B cell (primary cell): ENCODE data around the gene SLC3A2. TPM values are rescaled to one million over a fixed set of nuclear protein-coding genes. Genes with fewer than 3 reads are reported as not detected.

Source experiments
- ATAC-seq: fragments of 200-7000 bp; cut with Tn5 transposase; one replicate; pipeline ENCODE4 v1.10.0; 2021; ENCODE audit warnings: low read depth, mild to moderate bottlenecking, moderate number of reproducible peaks, moderate library complexity
- CTCF ChIA-PET: fragments of 350-600 bp; sonication (Branson Sonifier 250); formaldehyde crosslinking; loops from one replicate; lab custom pipeline; 2021; ENCODE audit warnings: antibody characterized with exemption, inconsistent platforms; lab: Charles Lee
- POLR2A ChIA-PET: fragments of 350-600 bp; sonication (Branson Sonifier 250); formaldehyde crosslinking; loops from one replicate; lab custom pipeline; 2021; ENCODE audit warnings: antibody characterized with exemption; lab: Charles Lee
- DNase-seq: peaks from one replicate; pipeline ENCODE4 v3.0.0; 2013
- H2AFZ ChIP-seq: 2 replicates; pipeline ENCODE4 v1.6.1; 2012; ENCODE audit warnings: mild to moderate bottlenecking, low read depth, low read length; ENCODE audit not compliant: insufficient read depth, poor library complexity, severe bottlenecking
- H3K27ac ChIP-seq, 2 donors: 1 replicate in 1 of 2; 2 replicates in 1 of 2; pipeline ENCODE4 v1.5.1; 2012 to 2013; ENCODE audit warnings: low read length in 2 of 2, mild to moderate bottlenecking in 2 of 2, moderate library complexity in 1 of 2
- H3K27me3 ChIP-seq, 4 experiments: fragments of 200-600 bp in 1 of 4; sonication (generic) in 1 of 4; replicated peaks in 1 of 4; 1 replicate in 2 of 4; 2 replicates in 2 of 4; pipeline versions ENCODE4 v1.6.1 to v1.7.0; 2013 to 2016; ENCODE audit warnings: low read length in 3 of 4, mild to moderate bottlenecking in 2 of 4, mixed read lengths in 1 of 4, moderate library complexity in 1 of 4; ENCODE audit not compliant: insufficient read depth in 4 of 4, control insufficient read depth in 3 of 4; ENCODE audit errors: control extremely low read depth in 1 of 4
- H3K36me3 ChIP-seq, 2 experiments: replicated peaks in 1 of 2; 1 replicate in 1 of 2; 2 replicates in 1 of 2; pipeline versions ENCODE4 v1.6.1 to v1.7.1; 2013; ENCODE audit warnings: low read length in 1 of 2; ENCODE audit not compliant: insufficient read depth in 2 of 2, control insufficient read depth in 1 of 2; ENCODE audit errors: control extremely low read depth in 1 of 2, extremely low read depth in 1 of 2
- H3K4me1 ChIP-seq, 2 donors: fragments of 200-600 bp in 1 of 2; sonication (generic) in 1 of 2; 1 replicate in 1 of 2; 2 replicates in 1 of 2; pipeline versions ENCODE4 v1.5.1 to v1.6.1; 2013 to 2017; ENCODE audit warnings: low read length in 2 of 2; ENCODE audit not compliant: control insufficient read depth in 2 of 2, insufficient read depth in 2 of 2
- H3K4me2 ChIP-seq: replicated peaks from 2 replicates; pipeline ENCODE3; 2012; ENCODE audit warnings: mild to moderate bottlenecking, low read depth, low read length; ENCODE audit not compliant: poor library complexity, severe bottlenecking
- H3K4me3 ChIP-seq, 5 experiments: fragments of 200-600 bp in 1 of 5; sonication (generic) in 1 of 5; 1 replicate in 3 of 5; 2 replicates in 2 of 5; pipeline versions ENCODE4 v1.5.1 to v1.7.0; 2011 to 2016; ENCODE audit warnings: low read length in 4 of 5, mild to moderate bottlenecking in 4 of 5, low read depth in 2 of 5, control low read depth in 1 of 5, moderate library complexity in 1 of 5; ENCODE audit not compliant: insufficient read depth in 1 of 5; ENCODE audit errors: control extremely low read depth in 1 of 5, extremely low read depth in 1 of 5
- H3K79me2 ChIP-seq: fragments of 200-600 bp; sonication (generic); one replicate; pipeline ENCODE4 v1.6.0; 2016; ENCODE audit warnings: low read length; ENCODE audit not compliant: control insufficient read depth, insufficient read depth
- H3K9ac ChIP-seq: fragments of 200-600 bp; sonication (generic); 2 replicates; pipeline ENCODE4 v1.6.1; 2017; ENCODE audit warnings: mild to moderate bottlenecking, low read length, moderate library complexity
- H3K9me3 ChIP-seq, 3 donors: one replicate each; pipeline versions ENCODE4 v1.6.1 to v1.7.1; 2013; ENCODE audit warnings: low read length in 2 of 3; ENCODE audit not compliant: control insufficient read depth in 2 of 3, insufficient read depth in 1 of 3; ENCODE audit errors: control extremely low read depth in 1 of 3
- H4K20me1 ChIP-seq: 2 replicates; pipeline ENCODE4 v1.6.0; 2012; ENCODE audit warnings: mild to moderate bottlenecking, low read length; ENCODE audit not compliant: insufficient read depth, control insufficient read depth, poor library complexity, severe bottlenecking
- H3K27ac Mint-ChIP-seq: one replicate; pipeline ENCODE4 v1.8.0; 2021; ENCODE audit warnings: mixed read lengths
- H3K27me3 Mint-ChIP-seq: one replicate; pipeline ENCODE4 v1.8.0; 2021; ENCODE audit warnings: mixed read lengths
- H3K4me1 Mint-ChIP-seq: one replicate; pipeline ENCODE4 v1.8.0; 2021; ENCODE audit warnings: mixed read lengths
- H3K4me3 Mint-ChIP-seq: one replicate; pipeline ENCODE4 v1.8.0; 2021; ENCODE audit warnings: mixed read lengths
- H3K9me3 Mint-ChIP-seq: one replicate; pipeline ENCODE4 v1.8.0; 2022; ENCODE audit warnings: mixed read lengths; ENCODE audit not compliant: insufficient read depth
- EZH2 ChIP-seq: IDR thresholded peaks from 2 replicates; pipeline ENCODE4 v1.6.1; 2012; ENCODE audit warnings: borderline replicate concordance, low read depth, mild to moderate bottlenecking, moderate library complexity, low read length; ENCODE audit not compliant: insufficient read depth, poor library complexity, severe bottlenecking
- WGBS: methylation state at CpG from one replicate; pipeline ENCODE4 v1.1.5; 2013; ENCODE audit warnings: missing lambda C conversion rate; ENCODE audit not compliant: insufficient coverage; 5-methylcytosine and 5-hydroxymethylcytosine counted together
- intact Hi-C: fragments of 100-400 bp; cut with micrococcal nuclease; formaldehyde crosslinking; loops from one replicate; pipeline ENCODE4 v1.10.0; 2022
- polyA plus RNA-seq: library from polyadenylated mRNA; depleted of rRNA; stranded (reverse); fragments of >200 nt; gene quantifications from 2 replicates; pipeline ENCODE4 v1.2.3, GENCODE V29; 2012
- total RNA-seq, 2 donors: library from RNA; stranded (reverse); fragments of 120-200 nt in 1 of 2; gene quantifications; 1 replicate in 1 of 2; 2 replicates in 1 of 2; pipeline versions ENCODE4 v1.2.3 to v1.2.4, GENCODE V29; 2013 to 2022
- TF ChIP-seq, protein P1 (sequence below): fragments of 200-600 bp; IDR thresholded peaks from one replicate; pipeline ENCODE4 v1.8.0; 2022; ENCODE audit warnings: antibody characterized with exemption, mild to moderate bottlenecking

SLC3A2 gene
- total and polyA plus RNA-seq, 2 donors (not counting 1 experiment from before 2014, with no cell fraction given) = 92.0 to 148 TPM

DNA sequence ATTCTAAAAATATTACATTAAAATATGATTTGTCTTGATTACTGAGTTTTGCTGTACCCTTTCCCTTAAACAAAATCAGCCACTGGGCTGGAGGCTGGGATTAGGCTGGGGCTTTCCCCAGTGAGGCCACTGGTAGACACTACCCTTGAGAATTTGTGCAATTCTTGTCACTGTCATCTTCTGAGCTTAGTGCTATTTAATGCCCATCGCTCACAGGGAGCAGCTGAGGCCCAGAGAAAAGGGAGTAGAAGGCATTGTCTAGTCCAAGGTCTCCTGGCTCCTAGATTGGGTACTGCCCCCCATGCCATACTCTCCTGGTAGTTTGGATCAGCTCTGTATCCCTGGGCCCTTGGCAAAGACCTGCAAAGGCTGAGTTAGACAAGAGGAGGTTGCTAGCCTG is 33.7 kb downstream of the SLC3A2 start:
- Histone ChIP-seq H2AFZ (no peak overlapping the region), H3K27me3 (no peaks in the 10 kb centered on the region), H3K27ac (no peak overlapping the region), H4K20me1 (no peaks in the 10 kb centered on the region), H3K79me2 (no peaks in the 10 kb centered on the region), H3K4me3 (no peak overlapping the region), H3K4me2 (no peak overlapping the region), H3K4me1 (no peaks in the 10 kb centered on the region), H3K36me3 (no peaks in the 10 kb centered on the region), H3K9ac (no peak overlapping the region), H3K9me3 (no peaks in the 10 kb centered on the region)
- Mint-ChIP-seq H3K4me1 (no peaks in the 10 kb centered on the region), H3K4me3 (no peak overlapping the region), H3K27me3 (peaks cover 28% of the 10 kb centered on the region), H3K9me3 (no peaks in the 10 kb centered on the region), H3K27ac (no peak overlapping the region)
- POLR2A ChIA-PET = no interaction called here
- intact Hi-C loops = no loop called here
- CTCF ChIA-PET = interaction anchor here (1.0 to 2.2 kb wide), 3 partner anchors 8 to 109 kb away, joined by 3 to 6 read pairs (median 5); no protein-coding TSS in a partner anchor
- TF ChIP-seq EZH2 = no peak
- TF ChIP-seq, protein P1, sequence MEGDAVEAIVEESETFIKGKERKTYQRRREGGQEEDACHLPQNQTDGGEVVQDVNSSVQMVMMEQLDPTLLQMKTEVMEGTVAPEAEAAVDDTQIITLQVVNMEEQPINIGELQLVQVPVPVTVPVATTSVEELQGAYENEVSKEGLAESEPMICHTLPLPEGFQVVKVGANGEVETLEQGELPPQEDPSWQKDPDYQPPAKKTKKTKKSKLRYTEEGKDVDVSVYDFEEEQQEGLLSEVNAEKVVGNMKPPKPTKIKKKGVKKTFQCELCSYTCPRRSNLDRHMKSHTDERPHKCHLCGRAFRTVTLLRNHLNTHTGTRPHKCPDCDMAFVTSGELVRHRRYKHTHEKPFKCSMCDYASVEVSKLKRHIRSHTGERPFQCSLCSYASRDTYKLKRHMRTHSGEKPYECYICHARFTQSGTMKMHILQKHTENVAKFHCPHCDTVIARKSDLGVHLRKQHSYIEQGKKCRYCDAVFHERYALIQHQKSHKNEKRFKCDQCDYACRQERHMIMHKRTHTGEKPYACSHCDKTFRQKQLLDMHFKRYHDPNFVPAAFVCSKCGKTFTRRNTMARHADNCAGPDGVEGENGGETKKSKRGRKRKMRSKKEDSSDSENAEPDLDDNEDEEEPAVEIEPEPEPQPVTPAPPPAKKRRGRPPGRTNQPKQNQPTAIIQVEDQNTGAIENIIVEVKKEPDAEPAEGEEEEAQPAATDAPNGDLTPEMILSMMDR = no peak
- ATAC-seq = no peak
- no peak for DNase-seq
- 90% methylated on average over 1 of the region's 1 CpG for WGBS

DNA sequence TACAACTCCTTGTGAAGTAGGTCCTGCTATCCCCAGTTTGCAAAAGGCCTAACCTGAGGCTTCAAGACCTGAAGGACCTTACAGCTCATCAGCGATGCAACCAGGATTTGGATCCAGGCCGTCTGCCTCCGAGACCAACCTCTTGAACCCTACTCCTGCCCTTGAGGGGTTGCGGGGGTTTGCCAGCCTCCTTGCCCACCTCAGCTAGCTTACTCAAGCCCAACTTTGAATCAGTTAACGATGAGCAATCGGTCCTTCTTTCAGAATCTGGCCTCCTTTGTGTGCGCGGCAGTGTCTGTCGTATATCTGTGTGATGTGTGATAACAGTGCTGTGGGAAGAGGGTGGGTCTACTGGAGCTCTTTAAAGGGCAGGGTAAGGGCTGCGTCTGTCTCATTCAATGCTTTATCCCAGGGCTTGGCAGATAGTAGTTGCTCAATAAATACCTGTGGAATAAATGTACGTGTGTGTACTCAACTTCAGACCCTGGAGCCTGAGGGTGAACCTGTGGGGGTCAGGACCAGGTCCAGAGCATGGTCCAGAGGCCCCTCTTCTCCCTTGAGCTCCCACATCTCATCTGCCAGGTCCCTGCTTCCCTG is 37.3 kb downstream of the SLC3A2 start:
- H3K9ac ChIP-seq = no peak overlapping the region
- no peak overlapping the region for H3K27ac ChIP-seq
- H3K79me2 ChIP-seq = no peaks in the 10 kb centered on the region
- no peak for TF ChIP-seq EZH2
- TF ChIP-seq, protein P1 = no peak
- 96% methylated on average over 9 of the region's 11 CpGs for WGBS
- Mint-ChIP-seq H3K27me3 (peaks cover 35% of the 10 kb centered on the region), H3K4me1 (peaks cover 4% of the 10 kb centered on the region), H3K9me3 (no peaks in the 10 kb centered on the region), H3K27ac (no peak overlapping the region), H3K4me3 (no peak overlapping the region)
- no peak overlapping the region for H3K4me2 ChIP-seq
- DNase-seq (no peak), ATAC-seq (no peak)
- H3K9me3 ChIP-seq = peaks cover 0 to 3% (median 0%) of the 10 kb centered on the region in 3 donors
- H3K4me3 ChIP-seq = no peak overlapping the region
- peaks cover 0 to 16% (median 5%) of the 10 kb centered on the region in 4 experiments for H3K27me3 ChIP-seq
- peaks cover 6 to 7% of the 10 kb centered on the region in 2 donors for H3K4me1 ChIP-seq
- no peak overlapping the region for H2AFZ ChIP-seq
- no peaks in the 10 kb centered on the region for H4K20me1 ChIP-seq
- intact Hi-C loops = no loop called here
- ChIA-PET POLR2A (no interaction called here), CTCF (interaction anchor here (1.6 to 2.2 kb wide), 3 partner anchors 11 to 105 kb away, joined by 5 to 7 read pairs (median 6); no protein-coding TSS in a partner anchor)
- H3K36me3 ChIP-seq = no peaks in the 10 kb centered on the region
